Skeletal muscle tissue (tissue), 4 donors: Measurements from ENCODE around the gene BAK1. TPM values are rescaled to one million over a fixed set of nuclear protein-coding genes. Genes with fewer than 3 reads are reported as not detected.

Experiments used
- H3K27ac ChIP-seq: one replicate; pipeline ENCODE4 v1.7.0; 2013; ENCODE audit warnings: mild to moderate bottlenecking, low read depth, low read length, inconsistent platforms
- H3K27me3 ChIP-seq, 3 donors: one replicate each; pipeline ENCODE4 v1.7.0; 2013; ENCODE audit warnings: low read length in 3 of 3; ENCODE audit not compliant: control insufficient read depth in 3 of 3, insufficient read depth in 3 of 3
- H3K36me3 ChIP-seq, 3 donors: one replicate each; pipeline ENCODE4 v1.7.0; 2013; ENCODE audit warnings: low read length in 3 of 3; ENCODE audit not compliant: control insufficient read depth in 3 of 3, insufficient read depth in 3 of 3
- H3K4me1 ChIP-seq, 3 donors: one replicate each; pipeline ENCODE4 v1.7.0; 2013; ENCODE audit warnings: low read length in 3 of 3, mild to moderate bottlenecking in 3 of 3; ENCODE audit not compliant: control insufficient read depth in 3 of 3, insufficient read depth in 3 of 3
- H3K4me3 ChIP-seq, 3 donors: one replicate each; pipeline ENCODE4 v1.7.0; 2013; ENCODE audit warnings: low read length in 3 of 3
- H3K9ac ChIP-seq, 3 donors: one replicate each; pipeline ENCODE4 v1.7.0; 2013; ENCODE audit warnings: low read length in 3 of 3, mild to moderate bottlenecking in 3 of 3, moderate library complexity in 2 of 3, low read depth in 1 of 3
- H3K9me3 ChIP-seq, 3 donors: one replicate each; pipeline ENCODE4 v1.7.0; 2013; ENCODE audit warnings: low read length in 3 of 3; ENCODE audit not compliant: control insufficient read depth in 3 of 3
- total RNA-seq: library from RNA; depleted of rRNA; stranded (reverse); fragments of >200 nt; gene quantifications from one replicate; pipeline ENCODE4 v1.2.3, GENCODE V29; 2014
- donor health status: Osteomylitis.

The BAK1 gene
- 9.9 TPM for total RNA-seq

DNA sequence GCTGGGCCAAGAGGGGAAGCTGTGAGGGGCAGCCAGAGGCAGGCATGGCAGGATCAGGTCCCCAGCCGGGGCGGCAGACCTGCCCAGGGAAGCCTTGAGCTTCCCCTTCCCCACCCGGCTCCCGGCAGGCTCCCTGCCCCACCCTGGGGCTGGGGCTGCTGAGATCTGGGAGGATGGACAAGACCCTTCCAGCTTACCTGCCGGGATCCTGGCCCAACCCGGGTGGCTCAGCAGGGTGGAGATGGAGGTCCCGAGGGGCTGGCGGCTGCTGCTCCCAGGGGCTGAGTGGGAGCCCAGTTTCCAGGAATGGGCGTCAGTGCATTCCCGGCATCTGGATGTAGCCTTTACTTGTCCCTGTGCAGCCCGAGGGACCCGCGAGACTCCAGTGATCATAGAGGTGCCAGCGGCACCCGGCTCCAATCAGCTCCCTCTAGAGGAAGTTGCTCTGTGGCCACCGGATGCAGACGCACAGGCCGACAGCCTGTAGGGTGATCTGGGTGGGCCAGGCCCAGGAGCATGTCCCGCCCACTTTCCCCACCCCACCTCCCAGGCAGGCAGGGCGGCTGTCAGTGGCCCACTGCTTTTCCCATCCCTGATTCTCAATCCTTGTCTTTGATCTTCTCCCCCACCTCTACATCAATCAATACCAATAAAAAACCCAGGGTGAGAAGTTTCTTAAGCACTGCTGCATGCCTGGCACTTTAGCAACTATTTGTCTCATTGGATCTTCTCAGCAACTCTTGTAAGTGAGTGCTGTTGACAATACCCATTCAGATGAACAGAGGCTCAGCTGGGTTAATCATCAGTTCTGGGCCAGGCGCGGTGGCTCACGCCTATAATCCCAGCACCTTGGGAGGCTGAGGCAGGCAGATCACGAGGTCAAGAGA lies at the start of gene BAK1:
Gene BAK1 (minus strand): TSS at position 449 of the 887 bp plus-strand sequence. CDS start 2,672 bp downstream, outside the sequence.
- H3K9me3 ChIP-seq = no peaks in the 10 kb centered on the region
- H3K27ac ChIP-seq = peak within 1 kb of the TSS; percentile 70
- peak within 1 kb of the TSS; percentile 79 to 93 (median 88) for H3K9ac ChIP-seq
- peak within 1 kb of the TSS; percentile 81 to 83 (median 83) for H3K4me3 ChIP-seq
- H3K36me3 ChIP-seq = peaks cover 11 to 16% (median 14%) of the 10 kb centered on the region in 3 donors
- H3K27me3 ChIP-seq = no peaks in the 10 kb centered on the region
- peaks cover 14 to 23% (median 23%) of the 10 kb centered on the region in 3 donors for H3K4me1 ChIP-seq

DNA sequence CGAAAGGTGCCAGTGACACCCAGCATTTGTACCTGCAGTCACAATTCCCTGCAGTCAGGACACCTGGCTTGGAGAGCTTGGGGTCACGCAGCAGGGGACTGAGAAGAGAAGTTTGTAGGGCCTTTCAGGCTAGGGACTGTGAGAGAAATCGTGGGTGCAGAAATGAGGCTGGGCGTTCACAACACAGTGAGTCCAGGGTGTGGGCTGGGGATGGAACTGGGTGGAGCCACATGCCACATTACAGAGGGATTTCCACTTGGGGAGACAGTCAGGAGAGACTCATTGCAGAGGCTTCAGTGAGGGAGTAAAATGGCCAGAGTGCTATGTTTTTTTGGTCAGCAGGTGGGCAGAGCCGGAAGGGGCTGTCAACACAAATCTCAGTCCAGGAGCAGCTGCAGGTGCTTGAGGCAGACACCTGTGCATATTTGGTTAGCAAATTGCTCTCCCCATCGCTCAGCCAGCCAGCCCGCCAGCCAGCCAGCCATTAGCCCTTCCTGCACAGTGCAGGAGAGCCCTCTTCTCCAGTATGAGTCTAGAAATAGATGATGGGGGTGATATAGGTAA lies 48.4 kb upstream of the BAK1 start:
- no peaks in the 10 kb centered on the region for H3K9me3 ChIP-seq
- no peaks in the 10 kb centered on the region for H3K27me3 ChIP-seq
- no peaks in the 10 kb centered on the region for H3K36me3 ChIP-seq
- H3K9ac ChIP-seq = no peak overlapping the region
- H3K4me1 ChIP-seq = peaks cover 10 to 14% (median 11%) of the 10 kb centered on the region in 3 donors
- no peak overlapping the region for H3K27ac ChIP-seq
- H3K4me3 ChIP-seq = no peak overlapping the region

DNA sequence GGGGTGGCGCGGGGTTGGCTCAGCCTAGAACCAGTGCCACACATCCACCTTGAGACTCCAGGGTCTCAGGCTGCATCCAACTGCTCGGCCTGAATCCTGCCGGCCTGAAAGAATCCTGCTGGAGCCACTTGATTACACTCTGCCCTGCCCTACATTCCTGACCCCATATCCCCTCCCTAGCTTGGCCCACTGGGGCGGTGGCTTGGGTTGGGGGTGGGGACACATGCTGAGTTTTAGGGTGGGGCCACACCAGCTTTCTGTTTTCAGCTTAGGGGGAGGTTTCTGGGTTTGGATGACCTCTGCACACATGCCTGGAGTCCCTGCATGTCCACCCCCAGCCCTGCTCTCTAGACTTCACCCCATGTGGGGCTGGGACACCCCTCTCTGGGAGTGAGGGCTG lies 47.8 kb upstream of the BAK1 start:
- peaks cover 6 to 9% (median 8%) of the 10 kb centered on the region in 3 donors for H3K4me1 ChIP-seq
- H3K9ac ChIP-seq = no peak overlapping the region
- H3K27ac ChIP-seq = no peak overlapping the region
- H3K36me3 ChIP-seq = no peaks in the 10 kb centered on the region
- H3K4me3 ChIP-seq = no peak overlapping the region
- H3K27me3 ChIP-seq = no peaks in the 10 kb centered on the region
- no peaks in the 10 kb centered on the region for H3K9me3 ChIP-seq

DNA sequence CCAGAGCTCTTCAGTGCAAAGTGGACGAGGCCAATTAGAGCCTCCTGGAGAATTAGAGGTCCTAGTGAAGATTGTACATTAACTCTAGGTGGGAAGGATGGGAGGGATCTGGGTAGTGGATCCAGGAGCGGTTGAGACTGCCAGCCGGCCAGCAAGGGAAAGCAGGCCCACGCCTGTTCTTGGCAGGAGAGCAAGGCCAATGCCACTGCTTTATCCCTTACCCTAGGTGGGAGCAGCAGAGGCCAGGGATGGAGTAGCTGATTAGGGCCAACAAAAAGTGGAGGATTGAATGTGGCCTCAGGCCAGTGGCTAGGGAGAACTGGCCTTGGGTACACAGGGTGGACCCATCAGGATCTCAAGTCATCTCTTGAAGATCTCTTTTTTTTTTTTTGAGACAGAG lies 44.8 kb upstream of the BAK1 start:
- Histone ChIP-seq H3K9me3 (no peaks in the 10 kb centered on the region), H3K27me3 (peaks cover 0 to 9% (median 0%) of the 10 kb centered on the region in 3 donors), H3K27ac (no peak overlapping the region), H3K4me1 (peaks cover 13 to 20% (median 17%) of the 10 kb centered on the region in 3 donors), H3K9ac (no peak overlapping the region), H3K4me3 (no peak overlapping the region), H3K36me3 (no peaks in the 10 kb centered on the region)

DNA sequence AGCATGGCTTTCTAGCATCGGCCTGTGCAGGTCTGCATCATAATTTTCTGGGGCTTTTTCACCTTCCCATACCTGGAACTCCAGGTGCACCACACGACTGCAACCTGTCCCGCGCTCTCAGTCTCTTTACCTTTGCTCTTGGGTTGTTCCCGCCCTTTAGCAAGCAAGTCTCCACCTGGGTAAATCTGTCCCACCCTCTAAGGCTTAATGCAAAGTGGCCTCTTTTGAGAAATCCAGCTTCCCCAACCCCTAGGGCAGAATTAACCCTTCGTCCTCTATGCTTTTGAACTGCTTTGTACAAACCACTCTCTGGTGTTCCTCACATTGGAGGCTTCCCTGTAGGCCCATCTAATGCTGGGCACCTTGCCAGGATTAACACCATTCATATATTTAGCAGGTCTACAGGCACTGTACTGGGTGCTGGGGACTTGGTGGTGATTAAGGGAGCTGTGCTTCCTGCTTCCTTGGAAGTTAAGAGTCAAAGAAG lies 43.9 kb upstream of the BAK1 start:
- no peaks in the 10 kb centered on the region for H3K36me3 ChIP-seq
- H3K27ac ChIP-seq = no peak overlapping the region
- peaks cover 18 to 21% (median 19%) of the 10 kb centered on the region in 3 donors for H3K4me1 ChIP-seq
- H3K9ac ChIP-seq = no peak overlapping the region
- no peak overlapping the region for H3K4me3 ChIP-seq
- H3K9me3 ChIP-seq = no peaks in the 10 kb centered on the region
- peaks cover 0 to 9% (median 0%) of the 10 kb centered on the region in 3 donors for H3K27me3 ChIP-seq

DNA sequence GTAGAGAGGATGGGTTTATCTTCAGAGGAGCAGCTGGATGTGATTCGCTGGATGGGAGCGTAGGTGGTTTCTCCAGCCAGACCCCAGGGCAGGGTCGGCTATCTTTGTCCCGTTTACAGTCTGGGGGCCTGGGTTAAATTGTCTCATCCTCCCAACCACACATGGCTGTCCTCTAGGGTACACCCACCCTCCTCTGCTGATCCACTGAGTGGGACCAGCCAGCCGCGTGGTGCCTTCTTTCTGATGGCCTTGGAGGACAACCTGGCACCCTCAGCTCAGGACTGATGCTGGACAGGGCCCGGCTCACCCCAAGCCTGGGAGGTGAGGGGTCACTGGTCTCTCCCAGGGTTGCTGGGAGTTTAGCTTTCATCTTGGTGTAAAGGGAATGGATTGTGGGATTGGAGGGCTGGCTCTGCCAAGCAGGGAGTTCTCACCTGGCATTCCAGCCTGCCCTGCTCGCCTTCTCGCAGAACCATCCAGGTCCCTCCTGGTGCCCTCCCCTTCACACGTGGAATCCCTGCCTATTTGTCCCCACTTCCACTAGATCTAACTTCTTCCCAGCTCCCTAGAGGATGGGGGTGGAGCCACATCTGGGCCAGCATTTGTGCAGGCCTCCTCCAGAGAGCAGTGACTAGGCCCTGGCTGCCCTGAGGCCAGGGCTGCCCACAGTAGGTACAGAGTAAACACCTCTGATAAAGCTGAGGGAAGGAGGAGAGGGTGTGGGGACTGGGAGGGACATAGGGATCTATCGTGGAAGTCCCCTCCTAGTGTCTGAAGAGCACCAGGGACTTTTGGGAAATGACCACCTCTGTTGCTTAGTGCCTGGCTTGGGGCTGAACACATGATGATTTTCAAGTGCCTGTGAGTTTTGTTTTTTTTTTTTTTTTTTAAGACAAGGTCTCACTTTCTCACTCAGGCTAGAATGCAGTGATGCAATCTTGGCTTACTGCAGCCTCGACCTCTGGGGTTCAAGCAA lies 42.7 kb upstream of the BAK1 start:
- no peaks in the 10 kb centered on the region for H3K9me3 ChIP-seq
- H3K27ac ChIP-seq = peak overlapping the region; percentile 28
- peaks cover 0 to 9% (median 0%) of the 10 kb centered on the region in 3 donors for H3K27me3 ChIP-seq
- peaks cover 18 to 21% (median 19%) of the 10 kb centered on the region in 3 donors for H3K4me1 ChIP-seq
- peak overlapping the region in 1 of 3 donors; percentile 57 for H3K9ac ChIP-seq
- no peaks in the 10 kb centered on the region for H3K36me3 ChIP-seq
- peak overlapping the region in 2 of 3 donors; percentile 24 to 68 for H3K4me3 ChIP-seq

DNA sequence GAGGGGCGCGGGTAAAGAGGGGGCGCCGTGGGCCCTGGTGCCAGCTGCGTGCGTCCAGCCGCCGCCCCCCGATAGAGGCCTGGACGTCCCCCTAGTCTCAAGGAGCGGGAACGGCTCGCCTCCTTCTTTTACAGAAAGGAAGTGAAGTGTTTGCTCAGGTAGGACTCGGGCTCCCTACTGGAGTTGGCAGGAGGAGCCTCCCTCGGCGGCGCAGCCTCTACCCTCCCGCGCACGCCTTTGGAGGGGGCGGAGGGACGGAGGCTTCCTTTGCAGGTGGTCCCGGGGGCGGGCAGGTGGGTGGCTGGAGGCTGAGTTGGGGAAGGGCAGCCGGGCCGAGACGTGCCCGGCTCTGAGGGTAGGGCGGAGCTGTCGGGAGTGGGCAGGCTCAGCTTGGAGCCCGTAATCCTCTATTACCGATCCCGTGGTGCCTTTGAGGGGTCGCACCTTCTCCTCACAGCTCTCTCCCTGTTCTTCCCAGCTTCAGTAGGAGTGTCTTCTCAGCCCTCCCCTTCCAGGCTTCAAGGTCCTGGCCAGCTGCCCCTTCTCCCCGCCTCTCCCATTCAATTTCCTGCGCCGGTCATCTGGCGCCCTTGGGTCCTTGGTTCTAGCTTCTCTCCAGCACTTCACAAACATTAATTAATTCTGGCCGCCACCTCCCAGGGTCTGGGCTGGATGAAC lies 41.8 kb upstream of the BAK1 start:
- Histone ChIP-seq H3K27me3 (peaks cover 0 to 9% (median 0%) of the 10 kb centered on the region in 3 donors), H3K9ac (peak overlapping the region; percentile 40 to 57 (median 45)), H3K9me3 (no peaks in the 10 kb centered on the region), H3K36me3 (no peaks in the 10 kb centered on the region), H3K4me1 (peaks cover 18 to 21% (median 19%) of the 10 kb centered on the region in 3 donors), H3K27ac (peak overlapping the region; percentile 28), H3K4me3 (peak overlapping the region; percentile 54 to 68 (median 61))

DNA sequence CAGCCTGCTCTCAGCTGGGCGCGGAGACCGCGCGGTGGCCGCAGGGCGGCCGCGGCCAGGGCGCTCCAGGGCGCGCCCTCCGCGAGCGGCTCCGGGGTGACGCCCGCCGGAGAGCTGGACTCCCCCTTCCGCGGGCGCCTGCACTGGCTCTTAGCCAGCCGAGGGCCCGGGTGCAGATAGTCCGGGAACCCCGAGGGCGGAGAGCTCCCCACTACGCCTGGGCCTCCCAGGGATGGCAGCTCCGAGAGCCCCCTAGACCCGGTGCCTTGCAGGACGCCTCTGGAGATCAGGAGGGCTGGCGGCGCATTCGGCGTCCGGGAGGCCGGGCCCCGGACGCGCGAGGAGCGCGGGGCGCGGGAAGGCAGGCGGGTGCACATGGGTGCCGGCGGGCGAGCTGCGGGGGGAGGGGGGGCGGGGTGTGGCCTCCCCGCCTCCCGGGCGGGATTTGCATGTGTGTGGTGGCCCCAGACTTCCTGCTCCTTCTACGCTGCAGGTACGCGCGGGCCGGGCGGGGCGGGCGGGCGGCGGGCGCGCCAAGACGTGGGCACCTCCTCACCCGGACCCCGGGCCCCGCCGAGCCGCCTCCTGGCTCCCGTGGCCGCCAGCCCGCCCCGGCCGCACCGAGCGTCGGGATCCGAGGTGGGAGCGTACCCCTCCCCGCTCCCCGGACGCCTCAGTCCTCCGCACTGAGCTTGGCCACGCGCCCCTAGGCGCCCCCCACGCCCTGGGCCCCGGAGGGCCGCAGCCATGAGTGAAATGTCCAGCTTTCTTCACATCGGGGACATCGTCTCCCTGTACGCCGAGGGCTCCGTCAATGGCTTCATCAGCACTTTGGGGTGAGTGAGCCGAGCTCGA lies 41.0 kb upstream of the BAK1 start, which contains the start of gene ITPR3:
Gene ITPR3 (plus strand): TSS at position 467 of the 855 bp plus-strand sequence. CDS start 281 bp downstream, at position 748.
- peak within 1 kb of the TSS; percentile 36 for H3K27ac ChIP-seq
- H3K9me3 ChIP-seq = no peaks in the 10 kb centered on the region
- H3K4me1 ChIP-seq = peaks cover 18 to 21% (median 19%) of the 10 kb centered on the region in 3 donors
- H3K36me3 ChIP-seq = no peaks in the 10 kb centered on the region
- H3K4me3 ChIP-seq = peak within 1 kb of the TSS; percentile 61 to 80 (median 75)
- H3K9ac ChIP-seq = peak within 1 kb of the TSS; percentile 45 to 80 (median 69)
- H3K27me3 ChIP-seq = peaks cover 0 to 9% (median 0%) of the 10 kb centered on the region in 3 donors
